CD14-positive monocyte (primary cell): ENCODE data around the gene CCDC178. TPM values are rescaled to one million over a fixed set of nuclear protein-coding genes. Genes with fewer than 3 reads are reported as not detected.

Source experiments
- DNase-seq, 3 donors: peaks; one replicate each; pipeline ENCODE4 v3.0.0-alpha.2; 2011 to 2022
- H2AFZ ChIP-seq: 2 replicates; pipeline ENCODE4 v1.6.0; 2012; ENCODE audit warnings: mild to moderate bottlenecking, low read depth, low read length, inconsistent platforms; ENCODE audit not compliant: insufficient read depth, poor library complexity, severe bottlenecking
- H3K27ac ChIP-seq, 2 donors: 1 replicate in 1 of 2; 2 replicates in 1 of 2; pipeline ENCODE4 v1.5.1; 2012 to 2013; ENCODE audit warnings: low read length in 2 of 2, control low read depth in 1 of 2, inconsistent platforms in 1 of 2, low read depth in 1 of 2, mild to moderate bottlenecking in 1 of 2
- H3K27me3 ChIP-seq, 2 donors: one replicate each; pipeline versions ENCODE4 v1.6.0 to v1.6.1; 2011 to 2013; ENCODE audit warnings: low read length in 2 of 2; ENCODE audit not compliant: control insufficient read depth in 2 of 2, insufficient read depth in 2 of 2
- H3K36me3 ChIP-seq, 2 donors: replicated peaks in 1 of 2; 1 replicate in 1 of 2; 2 replicates in 1 of 2; pipeline versions ENCODE4 v1.5.1 to v1.6.1; 2012 to 2013; ENCODE audit warnings: low read length in 2 of 2, control low read depth in 1 of 2, inconsistent platforms in 1 of 2, mild to moderate bottlenecking in 1 of 2; ENCODE audit not compliant: insufficient read depth in 2 of 2, control insufficient read depth in 1 of 2
- H3K4me1 ChIP-seq, 2 donors: 1 replicate in 1 of 2; 2 replicates in 1 of 2; pipeline versions ENCODE4 v1.5.1 to v1.6.1; 2012 to 2013; ENCODE audit warnings: low read length in 2 of 2, control low read depth in 1 of 2, inconsistent platforms in 1 of 2, mild to moderate bottlenecking in 1 of 2, moderate library complexity in 1 of 2; ENCODE audit not compliant: insufficient read depth in 2 of 2, control insufficient read depth in 1 of 2
- H3K4me2 ChIP-seq: replicated peaks from 2 replicates; pipeline ENCODE3; 2012; ENCODE audit warnings: low read length, moderate library complexity, mild to moderate bottlenecking; ENCODE audit not compliant: poor library complexity, severe bottlenecking; ENCODE audit errors: extremely low read depth
- H3K4me3 ChIP-seq, 3 experiments: fragments of 200-600 bp in 1 of 3; sonication (generic) in 1 of 3; replicated peaks in 1 of 3; 1 replicate in 2 of 3; 2 replicates in 1 of 3; pipeline ENCODE4 v1.5.1; 2011 to 2013; ENCODE audit warnings: low read length in 3 of 3, mild to moderate bottlenecking in 3 of 3, control low read depth in 2 of 3, low read depth in 2 of 3, inconsistent platforms in 1 of 3, moderate library complexity in 1 of 3
- H3K79me2 ChIP-seq: 2 replicates; pipeline ENCODE4 v1.6.0; 2012; ENCODE audit warnings: mild to moderate bottlenecking, control low read depth, inconsistent platforms, low read length, moderate library complexity; ENCODE audit not compliant: insufficient read depth
- H3K9ac ChIP-seq: 2 replicates; pipeline ENCODE4 v1.6.0; 2017; ENCODE audit warnings: low read length, mild to moderate bottlenecking; ENCODE audit not compliant: insufficient read depth, poor library complexity, severe bottlenecking
- H3K9me3 ChIP-seq, 2 donors: replicated peaks in 1 of 2; 1 replicate in 1 of 2; 2 replicates in 1 of 2; pipeline versions ENCODE4 v1.5.1 to v1.6.1; 2012 to 2013; ENCODE audit warnings: low read length in 2 of 2, control low read depth in 1 of 2; ENCODE audit not compliant: control insufficient read depth in 1 of 2, insufficient read depth in 1 of 2
- H4K20me1 ChIP-seq: 2 replicates; pipeline ENCODE4 v1.6.0; 2012; ENCODE audit warnings: mild to moderate bottlenecking, low read length, control low read depth, moderate library complexity; ENCODE audit not compliant: insufficient read depth
- H3K27ac Mint-ChIP-seq, 7 donors: one replicate each; pipeline ENCODE4 v1.8.0; 2020; ENCODE audit warnings: mild to moderate bottlenecking in 7 of 7, mixed read lengths in 7 of 7, moderate library complexity in 6 of 7, inconsistent platforms in 2 of 7
- H3K27me3 Mint-ChIP-seq, 3 donors: one replicate each; pipeline ENCODE4 v1.8.0; 2021 to 2022; ENCODE audit warnings: low read depth in 3 of 3, mild to moderate bottlenecking in 3 of 3, mixed read lengths in 3 of 3, moderate library complexity in 3 of 3, inconsistent platforms in 1 of 3
- H3K36me3 Mint-ChIP-seq, 2 donors: one replicate each; pipeline ENCODE4 v1.8.0; 2020; ENCODE audit warnings: mixed read lengths in 2 of 2, inconsistent platforms in 1 of 2, mild to moderate bottlenecking in 1 of 2
- H3K4me1 Mint-ChIP-seq: one replicate; pipeline ENCODE4 v1.8.0; 2020; ENCODE audit warnings: mild to moderate bottlenecking, mixed read lengths
- H3K4me3 Mint-ChIP-seq, 2 donors: one replicate each; pipeline ENCODE4 v1.8.0; 2020; ENCODE audit warnings: mild to moderate bottlenecking in 2 of 2, mixed read lengths in 2 of 2, moderate library complexity in 1 of 2
- H3K9me3 Mint-ChIP-seq, 7 donors: one replicate each; pipeline ENCODE4 v1.8.0; 2020 to 2022; ENCODE audit warnings: mixed read lengths in 7 of 7, mild to moderate bottlenecking in 6 of 7, moderate library complexity in 6 of 7, inconsistent platforms in 2 of 7
- WGBS: methylation state at CpG from one replicate; pipeline ENCODE4 v1.1.5; 2013; ENCODE audit warnings: missing lambda C conversion rate; ENCODE audit not compliant: insufficient coverage; 5-methylcytosine and 5-hydroxymethylcytosine counted together
- intact Hi-C, 2 donors: fragments of 100-400 bp; cut with micrococcal nuclease; formaldehyde crosslinking; loops; one replicate each; pipeline versions ENCODE4 v1.15.0 to v1.15.1; 2023
- polyA plus RNA-seq, 3 donors: library from polyadenylated mRNA; depleted of rRNA in 1 of 3; unstranded in 2 of 3; stranded (reverse) in 1 of 3; fragments of 300-500 nt in 2 of 3; fragments of >200 nt in 1 of 3; fragmentation: Illumina TruSeq in 2 of 3; gene quantifications; 1 replicate in 2 of 3; 2 replicates in 1 of 3; pipeline ENCODE4 v1.2.3, GENCODE V29; 2012 to 2021
- TF ChIP-seq, protein P1 (sequence below): fragments of 200-600 bp; IDR thresholded peaks from one replicate; pipeline ENCODE4 v1.8.0; 2022; ENCODE audit warnings: antibody characterized with exemption, mild to moderate bottlenecking

The CCDC178 gene
- polyA plus RNA-seq, 3 donors = not detected

DNA sequence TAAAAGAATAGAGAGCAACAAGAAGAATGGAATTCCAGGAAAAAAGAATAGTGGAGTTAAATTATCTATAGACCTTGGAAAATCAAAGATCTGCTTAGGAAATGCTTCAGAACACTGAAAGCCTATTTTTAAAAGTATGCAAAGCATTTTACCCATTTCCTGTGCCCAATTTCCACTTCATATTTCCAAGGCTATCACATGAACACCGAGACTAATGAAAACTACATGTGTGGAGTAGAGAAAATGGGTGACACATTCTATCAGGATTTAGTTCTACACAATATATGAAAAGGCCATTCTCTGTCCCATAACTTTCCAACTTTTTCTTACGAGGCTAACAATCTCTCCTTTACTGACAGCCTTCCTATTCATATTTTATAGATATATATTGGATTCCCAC is 279.4 kb downstream of the CCDC178 start:
- TF ChIP-seq, protein P1, sequence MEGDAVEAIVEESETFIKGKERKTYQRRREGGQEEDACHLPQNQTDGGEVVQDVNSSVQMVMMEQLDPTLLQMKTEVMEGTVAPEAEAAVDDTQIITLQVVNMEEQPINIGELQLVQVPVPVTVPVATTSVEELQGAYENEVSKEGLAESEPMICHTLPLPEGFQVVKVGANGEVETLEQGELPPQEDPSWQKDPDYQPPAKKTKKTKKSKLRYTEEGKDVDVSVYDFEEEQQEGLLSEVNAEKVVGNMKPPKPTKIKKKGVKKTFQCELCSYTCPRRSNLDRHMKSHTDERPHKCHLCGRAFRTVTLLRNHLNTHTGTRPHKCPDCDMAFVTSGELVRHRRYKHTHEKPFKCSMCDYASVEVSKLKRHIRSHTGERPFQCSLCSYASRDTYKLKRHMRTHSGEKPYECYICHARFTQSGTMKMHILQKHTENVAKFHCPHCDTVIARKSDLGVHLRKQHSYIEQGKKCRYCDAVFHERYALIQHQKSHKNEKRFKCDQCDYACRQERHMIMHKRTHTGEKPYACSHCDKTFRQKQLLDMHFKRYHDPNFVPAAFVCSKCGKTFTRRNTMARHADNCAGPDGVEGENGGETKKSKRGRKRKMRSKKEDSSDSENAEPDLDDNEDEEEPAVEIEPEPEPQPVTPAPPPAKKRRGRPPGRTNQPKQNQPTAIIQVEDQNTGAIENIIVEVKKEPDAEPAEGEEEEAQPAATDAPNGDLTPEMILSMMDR = no peak
- Mint-ChIP-seq H3K27me3 (peaks cover 0 to 3% (median 2%) of the 10 kb centered on the region in 3 donors), H3K27ac (no peak overlapping the region), H3K36me3 (no peaks in the 10 kb centered on the region), H3K4me1 (no peaks in the 10 kb centered on the region), H3K4me3 (no peak overlapping the region), H3K9me3 (peaks cover 0 to 2% (median 0%) of the 10 kb centered on the region in 7 donors)
- no CpG with 5 or more reads among the region's 2 CpGs for WGBS
- intact Hi-C loops = no loop called here
- no peaks in the 10 kb centered on the region for H4K20me1 ChIP-seq
- no peaks in the 10 kb centered on the region for H3K79me2 ChIP-seq
- H3K4me3 ChIP-seq = no peak overlapping the region
- H3K36me3 ChIP-seq = no peaks in the 10 kb centered on the region
- H3K9ac ChIP-seq = no peak overlapping the region
- no peaks in the 10 kb centered on the region for H3K4me1 ChIP-seq
- no peak overlapping the region for H3K4me2 ChIP-seq
- peaks cover 0 to 4% of the 10 kb centered on the region in 2 donors for H3K27me3 ChIP-seq
- H2AFZ ChIP-seq = no peak overlapping the region
- no peaks in the 10 kb centered on the region for H3K9me3 ChIP-seq
- DNase-seq = no peak
- no peak overlapping the region for H3K27ac ChIP-seq

DNA sequence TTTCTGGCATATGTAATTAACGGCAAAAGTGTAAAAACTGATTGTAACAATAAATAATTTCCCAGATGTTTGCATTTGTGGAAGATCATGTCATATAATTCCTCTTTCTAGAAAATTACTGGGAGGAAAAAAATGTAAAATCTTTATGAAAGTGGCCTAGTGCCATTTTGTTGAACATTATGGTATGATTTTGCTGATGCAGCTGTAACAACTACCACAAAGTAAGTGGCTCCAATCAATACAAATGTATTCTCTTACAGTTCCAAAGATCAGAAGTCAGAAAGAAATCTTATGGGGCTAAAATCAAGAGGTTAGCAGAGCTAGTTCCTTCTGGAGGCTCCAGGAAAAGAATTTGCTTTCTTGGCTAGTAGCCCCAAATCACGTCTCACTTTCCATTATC is 281.4 kb downstream of the CCDC178 start:
- H3K36me3 Mint-ChIP-seq = no peaks in the 10 kb centered on the region
- 100% methylated on average over 1 of the region's 2 CpGs for WGBS
- Histone ChIP-seq H3K4me1 (no peaks in the 10 kb centered on the region), H3K36me3 (no peaks in the 10 kb centered on the region), H2AFZ (no peak overlapping the region), H4K20me1 (no peaks in the 10 kb centered on the region), H3K4me2 (no peak overlapping the region), H3K27ac (no peak overlapping the region), H3K9me3 (no peaks in the 10 kb centered on the region), H3K27me3 (peaks cover 0 to 4% of the 10 kb centered on the region in 2 donors), H3K79me2 (no peaks in the 10 kb centered on the region), H3K4me3 (no peak overlapping the region), H3K9ac (no peak overlapping the region)
- DNase-seq = no peak
- intact Hi-C loops = no loop called here
- TF ChIP-seq, protein P1 = no peak
- peaks cover 1 to 3% (median 3%) of the 10 kb centered on the region in 3 donors for H3K27me3 Mint-ChIP-seq
- peaks cover 0 to 2% (median 0%) of the 10 kb centered on the region in 7 donors for H3K9me3 Mint-ChIP-seq
- no peak overlapping the region for H3K4me3 Mint-ChIP-seq
- no peak overlapping the region for H3K27ac Mint-ChIP-seq
- no peaks in the 10 kb centered on the region for H3K4me1 Mint-ChIP-seq
